ENCODE results near the gene ZNF57.
"Not testable (repeated sequence)": the region's sequence is repeated elsewhere in the genome, so short reads cannot be mapped to it uniquely, and the experiment has no call there.

Gene ZNF57

DNA sequence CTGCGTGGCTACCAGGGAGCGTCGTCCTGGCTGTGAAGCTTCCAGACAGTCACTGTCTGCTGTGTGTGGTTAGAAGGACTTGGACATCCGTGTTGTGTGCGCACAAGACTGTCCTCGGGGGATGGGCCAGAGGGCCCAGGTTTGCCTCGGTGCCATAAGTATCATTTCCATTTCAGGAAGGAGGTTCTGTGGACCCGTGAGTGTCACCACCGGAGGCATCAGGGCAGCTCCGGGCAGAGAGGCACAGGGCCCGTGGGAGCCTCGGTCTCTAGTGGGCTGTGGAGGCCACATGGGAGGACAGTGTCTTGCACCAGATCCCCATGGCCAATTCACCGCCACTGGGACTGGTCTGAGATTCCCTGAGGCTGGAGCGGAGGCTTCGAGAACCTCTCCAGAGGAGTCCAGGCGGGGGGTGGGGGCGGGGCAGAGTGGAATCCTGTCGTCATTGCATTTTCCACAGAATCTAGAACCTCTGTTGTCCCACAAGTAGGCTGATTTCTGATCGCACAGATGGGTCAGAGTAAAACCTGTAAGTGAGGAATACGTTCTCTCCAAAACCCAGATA lies 6.0 kb downstream of the ZNF57 start:
- no peak for ATAC-seq (replicated peaks; ENCODE audit: extremely low read depth, poor library complexity, severe bottlenecking)
- no peaks in the 10 kb centered on the region for H3K27me3 Mint-ChIP-seq
- no peaks in the 10 kb centered on the region for H3K9me3 Mint-ChIP-seq
- H3K27ac Mint-ChIP-seq (ENCODE audit: low read depth) = no peak overlapping the region
- no peaks in the 10 kb centered on the region for H3K36me3 Mint-ChIP-seq (ENCODE audit: insufficient read depth)
- peaks cover 22% of the 10 kb centered on the region for H3K4me1 Mint-ChIP-seq
- H3K4me3 Mint-ChIP-seq = no peak overlapping the region
- DNase-seq (ENCODE audit: low spot score in 2 of 2) = no peak

DNA sequence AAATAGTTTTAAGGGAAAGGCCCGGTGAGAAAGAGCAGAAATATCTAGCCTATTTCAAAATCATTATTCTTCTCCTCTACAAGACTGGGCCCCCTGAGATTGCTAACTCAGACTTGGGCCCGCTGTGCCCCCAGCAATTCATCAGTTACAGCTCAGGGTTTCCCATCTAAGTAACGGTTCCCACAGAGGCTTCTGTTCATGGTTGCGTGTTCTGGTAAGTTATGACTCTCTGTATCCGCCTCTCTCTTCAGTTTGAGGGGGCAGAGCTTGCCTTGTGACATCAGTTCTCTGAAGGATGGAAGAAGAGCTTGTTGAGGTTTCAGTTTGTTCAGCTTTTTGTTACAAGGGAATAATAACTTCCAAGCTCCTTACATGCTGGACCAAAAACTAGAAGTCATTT lies 11.6 kb downstream of the ZNF57 start:
- Mint-ChIP-seq H3K4me3 (no peak overlapping the region), H3K9me3 (peaks cover 5% of the 10 kb centered on the region), H3K27me3 (no peaks in the 10 kb centered on the region), H3K4me1 (peaks cover 17% of the 10 kb centered on the region), H3K27ac (ENCODE audit: low read depth) (no peak overlapping the region), H3K36me3 (ENCODE audit: insufficient read depth) (peaks cover 14% of the 10 kb centered on the region)
- DNase-seq (ENCODE audit: low spot score in 2 of 2) (no peak), ATAC-seq (replicated peaks; ENCODE audit: extremely low read depth, poor library complexity, severe bottlenecking) (no peak)

- Mint-ChIP-seq H3K4me3 (no peak overlapping the region), H3K4me1 (no peaks in the 10 kb centered on the region), H3K9me3 (peaks cover 7% of the 10 kb centered on the region), H3K27me3 (no peaks in the 10 kb centered on the region), H3K36me3 (ENCODE audit: insufficient read depth) (peaks cover 19% of the 10 kb centered on the region), H3K27ac (ENCODE audit: low read depth) (no peak overlapping the region)
- ATAC-seq (replicated peaks; ENCODE audit: extremely low read depth, poor library complexity, severe bottlenecking) = no peak
- DNase-seq (ENCODE audit: low spot score in 2 of 2) = no peak
Measured at GRCh38 chr19:2917275-2918184, 16.8 kb downstream of the ZNF57 start.

GRCh38 chr19:2922987-2923386 lies 22.3 kb downstream of the ZNF57 start:
- DNase-seq (ENCODE audit: low spot score in 2 of 2) = no peak
- H3K36me3 Mint-ChIP-seq (ENCODE audit: insufficient read depth) = peaks cover 2% of the 10 kb centered on the region
- no peak overlapping the region for H3K4me3 Mint-ChIP-seq
- H3K9me3 Mint-ChIP-seq = no peaks in the 10 kb centered on the region
- no peak overlapping the region for H3K27ac Mint-ChIP-seq (ENCODE audit: low read depth)
- H3K27me3 Mint-ChIP-seq = no peaks in the 10 kb centered on the region
- no peak for ATAC-seq (replicated peaks; ENCODE audit: extremely low read depth, poor library complexity, severe bottlenecking)
- H3K4me1 Mint-ChIP-seq = no peaks in the 10 kb centered on the region

DNA sequence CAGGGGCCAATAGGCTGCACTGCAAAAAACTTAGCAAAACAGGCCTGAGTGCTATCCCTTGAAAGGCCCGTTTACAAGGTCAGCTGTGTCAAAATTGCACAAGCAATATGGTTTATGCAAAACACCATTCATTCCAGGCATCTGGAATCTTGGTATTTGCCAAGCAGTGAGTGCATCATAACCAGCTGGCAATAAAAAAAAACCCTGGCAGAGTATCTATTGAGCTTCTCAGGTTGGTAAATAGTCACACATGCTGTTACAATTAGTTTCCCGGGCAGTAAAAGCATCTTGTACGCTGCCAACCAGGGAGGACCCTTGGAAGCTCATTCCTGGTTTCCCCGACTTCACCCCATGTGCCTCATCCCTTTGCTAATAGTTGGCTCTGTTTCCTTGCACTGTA lies 22.8 kb downstream of the ZNF57 start:
- no peak overlapping the region for H3K27ac Mint-ChIP-seq (ENCODE audit: low read depth)
- no peaks in the 10 kb centered on the region for H3K27me3 Mint-ChIP-seq
- DNase-seq (ENCODE audit: low spot score in 2 of 2) (no peak), ATAC-seq (replicated peaks; ENCODE audit: extremely low read depth, poor library complexity, severe bottlenecking) (no peak)
- no peaks in the 10 kb centered on the region for H3K4me1 Mint-ChIP-seq
- no peak overlapping the region for H3K4me3 Mint-ChIP-seq
- H3K36me3 Mint-ChIP-seq (ENCODE audit: insufficient read depth) = no peaks in the 10 kb centered on the region
- H3K9me3 Mint-ChIP-seq = no peaks in the 10 kb centered on the region

DNA sequence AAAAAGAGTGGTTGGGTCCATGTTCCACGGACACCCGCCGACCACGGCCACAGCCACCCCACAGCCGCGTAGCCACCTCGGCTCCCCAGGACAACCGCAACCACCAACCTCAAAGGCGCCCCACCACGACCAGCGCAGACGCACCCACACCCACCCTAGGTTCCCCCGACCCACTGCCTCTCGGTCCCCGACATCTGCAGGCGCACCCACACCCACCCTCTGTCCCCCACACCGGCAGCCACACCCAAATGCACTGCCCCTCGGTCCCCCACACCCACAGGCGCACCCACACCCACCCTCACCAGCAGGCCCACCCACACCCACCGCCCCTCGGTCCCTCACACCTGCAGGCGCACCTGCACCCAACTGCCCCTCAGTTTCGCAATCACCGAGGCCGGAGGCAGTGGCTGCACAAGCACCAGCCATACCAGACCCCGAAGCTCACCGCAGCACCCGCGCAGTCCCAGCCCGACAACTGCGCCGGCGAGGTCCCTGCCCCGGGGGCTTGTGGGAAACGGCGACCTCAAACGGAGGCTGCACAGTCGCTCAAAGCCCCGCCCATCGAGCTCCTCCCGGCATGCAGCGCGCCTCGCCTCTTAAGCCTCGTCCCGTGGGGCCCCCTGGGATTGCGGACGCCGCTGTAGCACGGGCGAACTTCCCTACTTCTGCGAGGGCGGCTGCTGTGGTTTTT lies 25.8 kb downstream of the ZNF57 start:
- Mint-ChIP-seq H3K4me1 (no peaks in the 10 kb centered on the region), H3K36me3 (ENCODE audit: insufficient read depth) (no peaks in the 10 kb centered on the region), H3K27ac (ENCODE audit: low read depth) (no peak overlapping the region), H3K9me3 (peaks cover 10% of the 10 kb centered on the region), H3K27me3 (no peaks in the 10 kb centered on the region), H3K4me3 (no peak overlapping the region)
- DNase-seq (ENCODE audit: low spot score in 2 of 2) (no peak), ATAC-seq (replicated peaks; ENCODE audit: extremely low read depth, poor library complexity, severe bottlenecking) (no peak)

DNA sequence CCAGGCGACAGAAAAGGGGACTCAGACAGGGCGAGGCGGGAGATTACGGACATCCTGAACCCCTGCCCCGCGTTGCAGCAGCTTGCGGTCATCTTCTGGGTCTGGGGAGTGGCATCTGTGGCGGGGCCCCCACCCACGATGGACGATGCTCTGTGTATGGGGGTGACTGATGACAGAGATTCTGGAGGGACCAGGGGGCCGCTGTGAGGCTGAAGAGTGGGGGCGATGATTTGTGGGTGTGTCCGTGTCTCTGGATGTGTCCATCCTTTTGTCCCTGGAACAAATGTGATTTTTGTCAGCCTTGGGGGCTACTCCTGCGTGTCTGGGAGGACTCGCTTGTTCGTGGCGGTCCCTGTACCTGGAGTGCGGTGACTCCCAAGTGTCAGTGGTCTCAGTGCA lies 26.3 kb downstream of the ZNF57 start:
- Mint-ChIP-seq H3K4me3 (no peak overlapping the region), H3K9me3 (peaks cover 12% of the 10 kb centered on the region), H3K27ac (ENCODE audit: low read depth) (no peak overlapping the region), H3K36me3 (ENCODE audit: insufficient read depth) (no peaks in the 10 kb centered on the region), H3K4me1 (no peaks in the 10 kb centered on the region), H3K27me3 (no peaks in the 10 kb centered on the region)
- ATAC-seq (replicated peaks; ENCODE audit: extremely low read depth, poor library complexity, severe bottlenecking) = no peak
- DNase-seq (ENCODE audit: low spot score in 2 of 2) = no peak

- ATAC-seq (replicated peaks; ENCODE audit: extremely low read depth, poor library complexity, severe bottlenecking) (no peak), DNase-seq (ENCODE audit: low spot score in 2 of 2) (no peak)
- H3K27ac Mint-ChIP-seq (ENCODE audit: low read depth) = no peak overlapping the region
- no peaks in the 10 kb centered on the region for H3K4me1 Mint-ChIP-seq
- H3K36me3 Mint-ChIP-seq (ENCODE audit: insufficient read depth) = peaks cover 21% of the 10 kb centered on the region
- no peak overlapping the region for H3K4me3 Mint-ChIP-seq
- peaks cover 24% of the 10 kb centered on the region for H3K9me3 Mint-ChIP-seq
- H3K27me3 Mint-ChIP-seq = no peaks in the 10 kb centered on the region
Measured at GRCh38 chr19:2933490-2933910, 32.8 kb downstream of the ZNF57 start.

GRCh38 chr19:2935863-2936262 lies 35.1 kb downstream of the ZNF57 start:
- not testable (repeated sequence) for H3K27ac Mint-ChIP-seq (ENCODE audit: low read depth)

GRCh38 chr19:2942928-2943640 lies 42.4 kb downstream of the ZNF57 start:
- Mint-ChIP-seq H3K36me3 (ENCODE audit: insufficient read depth) (peaks cover 17% of the 10 kb centered on the region), H3K9me3 (no peaks in the 10 kb centered on the region), H3K27ac (ENCODE audit: low read depth) (no peak overlapping the region), H3K4me1 (peaks cover 25% of the 10 kb centered on the region), H3K4me3 (peak overlapping the region; percentile 94), H3K27me3 (no peaks in the 10 kb centered on the region)
- ATAC-seq (replicated peaks; ENCODE audit: extremely low read depth, poor library complexity, severe bottlenecking) (no peak), DNase-seq (ENCODE audit: low spot score in 2 of 2) (no peak)

More at GRCh38 chr19:2935863-2936262, 35.1 kb downstream of the ZNF57 start:
- not testable (repeated sequence) for DNase-seq (ENCODE audit: low spot score in 2 of 2); ATAC-seq (replicated peaks; ENCODE audit: extremely low read depth, poor library complexity, severe bottlenecking); H3K4me3 Mint-ChIP-seq; H3K4me1 Mint-ChIP-seq; H3K27me3 Mint-ChIP-seq
- H3K36me3 Mint-ChIP-seq (ENCODE audit: insufficient read depth) = peaks cover 25% of the 10 kb centered on the region
- peaks cover 19% of the 10 kb centered on the region for H3K9me3 Mint-ChIP-seq

- no peak for DNase-seq (ENCODE audit: low spot score in 2 of 2)
- Mint-ChIP-seq H3K27ac (ENCODE audit: low read depth) (peak overlapping the region; percentile 95), H3K4me3 (peak overlapping the region; percentile 94), H3K27me3 (no peaks in the 10 kb centered on the region), H3K4me1 (peaks cover 31% of the 10 kb centered on the region), H3K9me3 (no peaks in the 10 kb centered on the region), H3K36me3 (ENCODE audit: insufficient read depth) (peaks cover 15% of the 10 kb centered on the region)
- ATAC-seq (replicated peaks; ENCODE audit: extremely low read depth, poor library complexity, severe bottlenecking) = no peak
Measured at GRCh38 chr19:2944403-2944774, 43.7 kb downstream of the ZNF57 start.

DNA sequence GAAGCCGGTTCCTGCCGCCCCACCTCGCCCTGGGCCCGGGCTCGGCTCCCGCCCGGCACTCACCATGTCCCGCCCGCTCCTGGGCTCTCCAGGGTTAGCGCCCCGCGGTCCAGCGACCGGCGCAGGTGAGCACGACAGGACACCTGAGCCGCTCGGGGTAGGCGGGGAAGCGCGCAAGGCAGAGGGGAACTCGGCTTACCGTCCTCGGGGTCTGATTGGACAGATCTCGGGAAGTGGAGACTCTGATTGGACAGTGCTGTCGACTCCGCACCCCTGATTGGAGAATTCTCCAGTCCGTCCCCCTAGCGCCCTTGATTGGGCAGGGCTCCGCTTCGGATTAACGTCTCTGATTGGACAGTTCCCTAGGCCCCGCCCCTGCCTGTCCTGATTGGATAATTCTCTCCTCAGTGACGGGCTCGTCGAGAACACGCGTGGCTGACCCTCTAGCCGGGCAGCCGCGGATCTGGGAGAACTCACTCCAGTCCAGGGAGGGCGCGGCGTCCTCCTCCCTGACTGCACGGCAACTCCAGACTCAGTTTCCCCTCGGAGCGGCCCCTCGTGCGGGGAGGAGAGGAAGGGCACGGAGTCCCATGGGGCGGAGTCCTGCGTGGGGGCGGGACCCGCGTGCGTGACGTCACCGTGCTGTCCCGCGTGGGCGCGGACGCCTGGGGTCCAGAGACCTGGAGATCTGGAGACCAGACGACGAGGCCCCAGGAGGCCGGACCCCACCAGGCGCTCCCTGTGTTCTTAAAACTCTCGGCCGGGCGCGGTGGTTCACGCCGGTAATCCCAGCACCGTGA lies 44.2 kb downstream of the ZNF57 start, which contains the start of gene ZNF77:
TSS of gene ZNF77 (minus strand) at position 197 of the 800 bp plus-strand sequence. CDS start at position 66, 131 bp downstream.
- DNase-seq (ENCODE audit: low spot score in 2 of 2) (peak; percentile 98), ATAC-seq (replicated peaks; ENCODE audit: extremely low read depth, poor library complexity, severe bottlenecking) (peak; percentile 100)
- peak within 1 kb of the TSS; percentile 94 for H3K4me3 Mint-ChIP-seq
- H3K27me3 Mint-ChIP-seq = no peaks in the 10 kb centered on the region
- peaks cover 16% of the 10 kb centered on the region for H3K36me3 Mint-ChIP-seq (ENCODE audit: insufficient read depth)
- H3K9me3 Mint-ChIP-seq = no peaks in the 10 kb centered on the region
- peaks cover 37% of the 10 kb centered on the region for H3K4me1 Mint-ChIP-seq
- peak within 1 kb of the TSS; percentile 95 for H3K27ac Mint-ChIP-seq (ENCODE audit: low read depth)

Measured in central memory CD8-positive, alpha-beta T cell (primary cell).